ENCODE data around the gene AVPI1. TPM values are rescaled to one million over a fixed set of nuclear protein-coding genes. Genes with fewer than 3 reads are reported as not detected.

AVPI1 gene
- polyA plus RNA-seq, 3 donors, result 2.0 to 11.2 (median 2.9) TPM

DNA sequence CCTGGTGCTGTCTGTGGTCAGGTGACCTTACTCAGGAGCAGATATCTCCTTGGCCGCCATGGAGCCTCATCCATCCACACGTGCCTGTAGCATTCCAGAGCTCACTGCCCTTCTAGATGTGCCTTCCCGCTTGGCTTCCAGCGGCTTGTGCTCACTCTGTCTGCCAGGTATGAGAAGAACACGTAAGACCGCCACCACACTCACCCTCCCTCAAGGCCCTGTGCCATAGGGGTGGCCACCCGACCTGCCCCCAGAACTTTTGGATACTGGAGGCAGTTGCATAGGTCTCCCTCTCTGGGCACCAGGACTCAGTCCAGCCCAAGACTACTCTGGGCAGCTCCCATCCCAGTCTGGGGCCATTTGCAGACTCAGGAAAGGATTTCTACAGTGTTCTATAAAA, 30.6 kb upstream of the AVPI1 start:
- H3K4me3 Mint-ChIP-seq, result no peak overlapping the region
- TF ChIP-seq, protein P1, sequence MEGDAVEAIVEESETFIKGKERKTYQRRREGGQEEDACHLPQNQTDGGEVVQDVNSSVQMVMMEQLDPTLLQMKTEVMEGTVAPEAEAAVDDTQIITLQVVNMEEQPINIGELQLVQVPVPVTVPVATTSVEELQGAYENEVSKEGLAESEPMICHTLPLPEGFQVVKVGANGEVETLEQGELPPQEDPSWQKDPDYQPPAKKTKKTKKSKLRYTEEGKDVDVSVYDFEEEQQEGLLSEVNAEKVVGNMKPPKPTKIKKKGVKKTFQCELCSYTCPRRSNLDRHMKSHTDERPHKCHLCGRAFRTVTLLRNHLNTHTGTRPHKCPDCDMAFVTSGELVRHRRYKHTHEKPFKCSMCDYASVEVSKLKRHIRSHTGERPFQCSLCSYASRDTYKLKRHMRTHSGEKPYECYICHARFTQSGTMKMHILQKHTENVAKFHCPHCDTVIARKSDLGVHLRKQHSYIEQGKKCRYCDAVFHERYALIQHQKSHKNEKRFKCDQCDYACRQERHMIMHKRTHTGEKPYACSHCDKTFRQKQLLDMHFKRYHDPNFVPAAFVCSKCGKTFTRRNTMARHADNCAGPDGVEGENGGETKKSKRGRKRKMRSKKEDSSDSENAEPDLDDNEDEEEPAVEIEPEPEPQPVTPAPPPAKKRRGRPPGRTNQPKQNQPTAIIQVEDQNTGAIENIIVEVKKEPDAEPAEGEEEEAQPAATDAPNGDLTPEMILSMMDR (IDR thresholded peaks at IDR 0.05), result no peak

DNA sequence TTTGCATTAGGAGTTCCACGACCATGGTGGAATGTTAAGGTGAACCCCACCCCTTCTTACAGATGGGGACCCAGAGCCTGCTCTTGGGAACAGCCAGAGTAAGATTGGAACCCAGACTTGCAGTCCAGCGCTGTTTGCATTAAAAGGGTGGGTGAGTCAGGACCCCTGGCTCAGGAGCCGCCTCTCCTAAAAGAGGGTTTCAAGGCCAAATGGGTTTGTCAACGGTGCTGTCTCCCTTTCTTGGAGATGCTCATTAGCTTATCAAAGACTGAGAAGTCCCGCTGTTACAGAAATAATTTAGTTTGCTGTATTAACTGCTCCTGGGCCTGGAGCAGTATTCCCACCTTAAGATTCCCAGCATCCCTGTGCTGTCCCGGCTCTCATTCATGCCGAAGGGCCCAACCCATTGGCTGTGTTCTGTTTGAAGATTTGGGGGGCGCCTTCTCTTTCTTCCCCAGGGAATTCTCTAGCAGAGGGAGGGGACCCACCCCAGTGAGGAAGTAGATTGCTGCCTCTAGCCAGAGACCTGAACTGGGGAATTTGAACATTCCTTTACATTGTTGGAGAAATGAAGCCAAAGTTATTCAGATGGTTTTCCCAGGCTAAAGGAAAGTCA, 28.3 kb upstream of the AVPI1 start:
- TF ChIP-seq, protein P1 (IDR thresholded peaks at IDR 0.05), result no peak
- no peaks in the 10 kb centered on the region for H3K27me3 ChIP-seq (ENCODE audit: control insufficient read depth in 2 of 2, insufficient read depth in 2 of 2, low read length in 2 of 2)
- peaks cover 18% of the 10 kb centered on the region for H3K79me2 ChIP-seq (ENCODE audit: insufficient read depth, low read length)
- no peak for DNase-seq
- peaks cover 33% of the 10 kb centered on the region for H4K20me1 ChIP-seq (ENCODE audit: insufficient read depth, low read length)
- Mint-ChIP-seq H3K4me3 (peak overlapping the region; percentile 80 to 92), H3K27ac (peak overlapping the region in 6 of 7 donors; percentile 59 to 94 (median 92)), H3K4me1 (peaks cover 62% of the 10 kb centered on the region), H3K36me3 (peaks cover 26 to 27% of the 10 kb centered on the region in 2 donors), H3K9me3 (peaks cover 0 to 3% (median 0%) of the 10 kb centered on the region in 7 donors), H3K27me3 (ENCODE audit: low read depth in 3 of 3) (peaks cover 0 to 1% (median 0%) of the 10 kb centered on the region in 3 donors)
- H3K36me3 ChIP-seq (replicated peaks in 1 of 2; ENCODE audit: control insufficient read depth in 1 of 2, insufficient read depth in 2 of 2, low read length in 2 of 2), result peaks cover 0 to 28% of the 10 kb centered on the region in 2 donors
- peak overlapping the region; percentile 78 for H3K4me2 ChIP-seq (replicated peaks; ENCODE audit: extremely low read depth, low read length, poor library complexity, severe bottlenecking)
- no peaks in the 10 kb centered on the region for H3K9me3 ChIP-seq (replicated peaks in 1 of 2; ENCODE audit: control insufficient read depth in 1 of 2, insufficient read depth in 1 of 2, low read length in 2 of 2)
- peak overlapping the region; percentile 85 for H2AFZ ChIP-seq (ENCODE audit: insufficient read depth, low read depth, low read length, poor library complexity, severe bottlenecking)
- peaks cover 62 to 73% of the 10 kb centered on the region in 2 donors for H3K4me1 ChIP-seq (ENCODE audit: control insufficient read depth in 1 of 2, insufficient read depth in 2 of 2, low read length in 2 of 2)
- H3K4me3 ChIP-seq (replicated peaks in 1 of 3; ENCODE audit: low read depth in 2 of 3, low read length in 3 of 3), result peak overlapping the region in 2 of 3 experiments; percentile 43 to 70
- intact Hi-C loops (cut with micrococcal nuclease), result no loop called here
- H3K9ac ChIP-seq (ENCODE audit: insufficient read depth, low read length, poor library complexity, severe bottlenecking), result peak overlapping the region; percentile 78
- WGBS (ENCODE audit: insufficient coverage), result 92% methylated on average over 3 of the region's 8 CpGs
- H3K27ac ChIP-seq (ENCODE audit: low read depth in 1 of 2, low read length in 2 of 2), result peak overlapping the region; percentile 68 to 89

More for the DNA sequence above, 30.6 kb upstream of the AVPI1 start:
- WGBS (ENCODE audit: insufficient coverage), result 100% methylated on average over 2 of the region's 7 CpGs
- Histone ChIP-seq H3K9me3 (replicated peaks in 1 of 2; ENCODE audit: control insufficient read depth in 1 of 2, insufficient read depth in 1 of 2, low read length in 2 of 2) (no peaks in the 10 kb centered on the region), H3K27me3 (ENCODE audit: control insufficient read depth in 2 of 2, insufficient read depth in 2 of 2, low read length in 2 of 2) (no peaks in the 10 kb centered on the region), H3K79me2 (ENCODE audit: insufficient read depth, low read length) (peaks cover 18% of the 10 kb centered on the region), H3K36me3 (replicated peaks in 1 of 2; ENCODE audit: control insufficient read depth in 1 of 2, insufficient read depth in 2 of 2, low read length in 2 of 2) (peaks cover 0 to 28% of the 10 kb centered on the region in 2 donors), H3K4me1 (ENCODE audit: control insufficient read depth in 1 of 2, insufficient read depth in 2 of 2, low read length in 2 of 2) (peaks cover 50 to 60% of the 10 kb centered on the region in 2 donors), H3K27ac (ENCODE audit: low read depth in 1 of 2, low read length in 2 of 2) (peak overlapping the region; percentile 51 to 68), H2AFZ (ENCODE audit: insufficient read depth, low read depth, low read length, poor library complexity, severe bottlenecking) (no peak overlapping the region), H3K9ac (ENCODE audit: insufficient read depth, low read length, poor library complexity, severe bottlenecking) (no peak overlapping the region), H3K4me2 (replicated peaks; ENCODE audit: extremely low read depth, low read length, poor library complexity, severe bottlenecking) (no peak overlapping the region), H4K20me1 (ENCODE audit: insufficient read depth, low read length) (peaks cover 33% of the 10 kb centered on the region), H3K4me3 (replicated peaks in 1 of 3; ENCODE audit: low read depth in 2 of 3, low read length in 3 of 3) (no peak overlapping the region)
- peaks cover 0 to 1% (median 0%) of the 10 kb centered on the region in 3 donors for H3K27me3 Mint-ChIP-seq (ENCODE audit: low read depth in 3 of 3)
- intact Hi-C loops (cut with micrococcal nuclease), result no loop called here
- H3K36me3 Mint-ChIP-seq, result peaks cover 32% of the 10 kb centered on the region in 2 donors
- peaks cover 0 to 2% (median 0%) of the 10 kb centered on the region in 7 donors for H3K9me3 Mint-ChIP-seq
- peaks cover 51% of the 10 kb centered on the region for H3K4me1 Mint-ChIP-seq
- peak overlapping the region in 4 of 7 donors; percentile 21 to 76 (median 74) for H3K27ac Mint-ChIP-seq
- no peak for DNase-seq

All from CD14-positive monocyte (primary cell).